Pancreas (tissue), 10 donors: ENCODE results near the gene ADK. TPM values are rescaled to one million over a fixed set of nuclear protein-coding genes. Genes with fewer than 3 reads are reported as not detected.

Experiments
- ATAC-seq, 4 donors: fragments of 200-7000 bp; cut with Tn5 transposase; one replicate each; pipeline versions ENCODE4 v1.8.0 to v1.9.1; 2020; ENCODE audit warnings: mild to moderate bottlenecking in 4 of 4, moderate library complexity in 4 of 4
- DNase-seq, 6 donors: peaks; one replicate each; pipeline ENCODE4 v3.0.0-alpha.2; 2020
- FAIRE-seq: peaks from 2 replicates; lab custom pipeline; 2012; peaks lifted over from hg19 to GRCh38; lab: Jason Lieb, UNC
- H3K27ac ChIP-seq, 4 donors: fragments of 200-600 bp; sonication (generic); 1 replicate in 3 of 4; 2 replicates in 1 of 4; pipeline versions ENCODE4 v1.5.0 to v1.8.0; 2020
- H3K27me3 ChIP-seq, 4 donors: fragments of 200-600 bp; one replicate each; pipeline ENCODE4 v1.8.0; 2021
- H3K36me3 ChIP-seq, 3 donors: fragments of 200-600 bp; sonication (generic) in 1 of 3; one replicate each; pipeline versions ENCODE4 v1.5.0 to v1.8.0; 2020 to 2021
- H3K4me1 ChIP-seq, 3 donors: fragments of 200-600 bp; one replicate each; pipeline ENCODE4 v1.8.0; 2021
- H3K4me3 ChIP-seq, 4 donors: fragments of 200-600 bp; sonication (generic) in 2 of 4; one replicate each; pipeline versions ENCODE4 v1.5.0 to v1.8.0; 2020 to 2021
- H3K9me3 ChIP-seq, 4 donors: fragments of 200-600 bp; one replicate each; pipeline ENCODE4 v1.8.0; 2021
- WGBS, 2 donors: extraction: QIAGEN DNeasy Blood & Tissue Kit; methylation state at CpG; one replicate each; pipeline ENCODE4 v1.1.7; 2013; 5-methylcytosine and 5-hydroxymethylcytosine counted together
- intact Hi-C, 3 donors: fragments of 100-400 bp; cut with DNase I; formaldehyde crosslinking; loops; one replicate each; pipeline versions ENCODE4 v1.11.1 to v1.14.2; 2022
- polyA plus RNA-seq, 2 donors: library from polyadenylated mRNA; stranded (reverse); fragments of 200-250 nt; gene quantifications; one replicate each; pipeline ENCODE4 v1.2.3, GENCODE V29; 2013
- total RNA-seq, 6 donors: library from RNA; stranded (reverse); fragmentation: NEBNext Ultra II Directional in 4 of 6; extraction: Animal tissue kit (Norgen Biotek cat#: 25700) in 4 of 6; gene quantifications; one replicate each; pipeline versions ENCODE4 v1.2.1 to v1.2.4, GENCODE V29; 2021 to 2023
- TF ChIP-seq, protein P1 (sequence below), 4 donors: fragments of 200-600 bp; sonication (generic) in 3 of 4; IDR thresholded peaks; one replicate each; pipeline versions ENCODE4 v1.5.0 to v1.8.0; 2021; ENCODE audit warnings: antibody characterized with exemption in 4 of 4
- donor health status: healthy with polysubstance abuse.
- donor health status: DM: no; HTN: no; CAD: no; lungs with moderate emphysema.
- donor health status: DM: no; HTN: no; CAD: no.
- donor health status: control.
- donor health status: control.
- donor health status: Bipolar disorder and iron deficiency.
- donor health status: DM: yes; HTN: yes; CAD: no.
- donor health status: DM: no; HTN: no; CAD: no.
- donor health status: DM: no; HTN: no; CAD: no.
- donor health status: DM: yes; HTN: yes; CAD: no.

ADK gene
- total and polyA plus RNA-seq, 8 donors: 6.5 to 17.3 (median 13.4) TPM

DNA sequence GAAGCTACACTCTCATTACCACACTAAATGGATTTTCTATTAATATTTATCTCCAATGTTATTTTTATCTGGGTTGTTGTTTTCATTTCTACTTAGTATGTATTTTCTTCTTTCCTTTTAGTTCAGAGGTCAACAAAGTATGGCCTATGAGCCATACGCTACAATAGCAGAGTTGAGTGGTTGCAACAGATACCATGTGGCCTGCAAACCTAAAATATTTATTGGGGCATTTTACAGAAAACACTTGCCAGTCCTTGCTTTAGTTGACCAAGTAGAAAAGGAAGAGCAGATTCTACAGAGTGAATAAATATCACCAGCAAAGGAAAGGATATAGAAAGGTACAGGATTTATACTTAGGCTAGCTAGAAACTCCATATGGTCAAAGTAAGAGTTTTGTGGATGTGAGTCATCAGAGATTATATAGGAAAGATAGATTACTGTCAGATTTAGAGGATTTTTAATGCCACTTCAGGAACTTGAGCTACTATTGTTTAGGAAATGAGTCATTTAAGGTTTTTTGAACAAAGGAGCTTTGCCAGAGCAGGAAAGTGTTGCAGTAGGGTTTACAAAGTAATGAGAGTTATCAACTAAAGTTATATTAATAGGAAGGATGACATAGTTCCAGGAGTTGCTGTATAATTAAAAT, 352.1 kb downstream of the ADK start:
- Histone ChIP-seq H3K27ac (no peak overlapping the region), H3K4me1 (no peaks in the 10 kb centered on the region), H3K4me3 (no peak overlapping the region), H3K36me3 (no peaks in the 10 kb centered on the region), H3K9me3 (no peaks in the 10 kb centered on the region), H3K27me3 (no peaks in the 10 kb centered on the region)
- FAIRE-seq (no peak), DNase-seq (no peak), ATAC-seq (no peak)
- intact Hi-C loops: no loop called here
- TF ChIP-seq, protein P1, sequence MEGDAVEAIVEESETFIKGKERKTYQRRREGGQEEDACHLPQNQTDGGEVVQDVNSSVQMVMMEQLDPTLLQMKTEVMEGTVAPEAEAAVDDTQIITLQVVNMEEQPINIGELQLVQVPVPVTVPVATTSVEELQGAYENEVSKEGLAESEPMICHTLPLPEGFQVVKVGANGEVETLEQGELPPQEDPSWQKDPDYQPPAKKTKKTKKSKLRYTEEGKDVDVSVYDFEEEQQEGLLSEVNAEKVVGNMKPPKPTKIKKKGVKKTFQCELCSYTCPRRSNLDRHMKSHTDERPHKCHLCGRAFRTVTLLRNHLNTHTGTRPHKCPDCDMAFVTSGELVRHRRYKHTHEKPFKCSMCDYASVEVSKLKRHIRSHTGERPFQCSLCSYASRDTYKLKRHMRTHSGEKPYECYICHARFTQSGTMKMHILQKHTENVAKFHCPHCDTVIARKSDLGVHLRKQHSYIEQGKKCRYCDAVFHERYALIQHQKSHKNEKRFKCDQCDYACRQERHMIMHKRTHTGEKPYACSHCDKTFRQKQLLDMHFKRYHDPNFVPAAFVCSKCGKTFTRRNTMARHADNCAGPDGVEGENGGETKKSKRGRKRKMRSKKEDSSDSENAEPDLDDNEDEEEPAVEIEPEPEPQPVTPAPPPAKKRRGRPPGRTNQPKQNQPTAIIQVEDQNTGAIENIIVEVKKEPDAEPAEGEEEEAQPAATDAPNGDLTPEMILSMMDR (IDR thresholded peaks at IDR 0.05): no peak
- 93% methylated on average over 1 of the region's 1 CpG for WGBS, 2 donors

DNA sequence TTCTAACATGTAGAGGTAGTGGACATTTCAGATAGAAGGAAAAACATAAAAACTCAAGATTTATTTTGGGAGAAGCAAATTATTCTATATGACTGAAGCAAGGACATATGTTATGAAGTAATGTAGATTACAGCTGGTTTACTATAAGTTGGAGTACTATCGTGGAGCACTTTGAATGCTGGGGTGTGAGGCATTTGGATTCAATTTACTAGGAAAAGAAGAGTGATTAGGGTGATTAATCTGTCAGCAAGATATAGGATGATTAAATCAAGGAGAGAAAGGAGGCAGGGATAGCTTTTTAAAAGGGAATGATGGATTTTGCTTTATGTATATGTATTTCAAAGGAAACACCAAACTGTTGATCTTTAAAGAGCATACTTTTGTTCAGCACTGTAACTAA, 356.9 kb downstream of the ADK start:
- Histone ChIP-seq H3K27me3 (no peaks in the 10 kb centered on the region), H3K4me3 (no peak overlapping the region), H3K9me3 (no peaks in the 10 kb centered on the region), H3K36me3 (no peaks in the 10 kb centered on the region), H3K27ac (no peak overlapping the region), H3K4me1 (no peaks in the 10 kb centered on the region)
- FAIRE-seq (no peak), ATAC-seq (no peak), DNase-seq (no peak)
- WGBS, 2 donors: 76 to 97% methylated on average over 1 of the region's 1 CpG
- intact Hi-C loops: no loop called here
- TF ChIP-seq, protein P1 (IDR thresholded peaks at IDR 0.05): no peak

DNA sequence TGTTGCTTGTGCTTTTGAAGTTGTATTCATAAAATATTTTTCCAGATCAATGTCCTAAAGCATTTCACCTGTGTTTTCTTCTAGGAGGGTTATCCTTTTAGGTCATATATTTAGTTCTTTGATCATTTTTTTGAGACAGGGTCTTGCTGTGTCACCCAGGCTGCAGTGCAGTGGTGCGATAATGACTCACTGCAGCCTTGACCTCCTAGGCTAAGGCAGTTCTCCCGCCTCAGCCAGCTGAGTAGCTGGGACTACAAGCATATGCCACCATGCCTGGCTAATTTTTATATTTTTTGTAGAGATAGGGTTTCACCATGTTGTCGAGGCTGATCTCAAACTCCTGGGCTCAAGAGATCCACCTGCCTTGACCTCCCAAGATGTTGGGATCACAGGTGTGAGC, 359.6 kb downstream of the ADK start:
- H3K4me1 ChIP-seq: no peaks in the 10 kb centered on the region
- no peaks in the 10 kb centered on the region for H3K9me3 ChIP-seq
- H3K27ac ChIP-seq: no peak overlapping the region
- H3K36me3 ChIP-seq: no peaks in the 10 kb centered on the region
- intact Hi-C loops: no loop called here
- TF ChIP-seq, protein P1 (IDR thresholded peaks at IDR 0.05): no peak
- H3K4me3 ChIP-seq: no peak overlapping the region
- H3K27me3 ChIP-seq: no peaks in the 10 kb centered on the region
- FAIRE-seq (no peak), ATAC-seq (no peak), DNase-seq (no peak)
- WGBS, 2 donors: 96 to 99% methylated on average over 3 of the region's 3 CpGs

DNA sequence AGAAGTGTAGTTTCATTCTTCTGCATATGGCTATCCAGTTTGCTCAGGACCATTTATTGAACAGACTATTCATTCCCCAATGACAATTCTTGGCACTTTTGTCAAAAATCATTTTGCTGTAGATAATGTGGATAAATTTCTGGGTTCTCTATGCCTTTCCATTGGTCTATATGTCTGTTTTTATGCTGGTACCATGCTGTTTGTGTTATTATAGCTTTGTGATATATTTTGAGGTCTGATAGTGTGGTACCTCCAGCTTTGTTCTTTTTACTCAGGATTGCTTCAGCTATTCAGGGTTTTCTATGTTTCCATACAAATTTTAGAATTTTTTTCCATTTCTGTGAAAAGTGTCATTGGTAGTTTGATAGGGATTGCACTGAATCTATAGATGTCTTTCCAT, 360.0 kb downstream of the ADK start:
- ATAC-seq: no peak
- TF ChIP-seq, protein P1 (IDR thresholded peaks at IDR 0.05): no peak
- intact Hi-C loops: no loop called here
- no peak for FAIRE-seq
- Histone ChIP-seq H3K4me1 (no peaks in the 10 kb centered on the region), H3K27me3 (no peaks in the 10 kb centered on the region), H3K27ac (no peak overlapping the region), H3K9me3 (no peaks in the 10 kb centered on the region), H3K4me3 (no peak overlapping the region), H3K36me3 (no peaks in the 10 kb centered on the region)
- DNase-seq: no peak

DNA sequence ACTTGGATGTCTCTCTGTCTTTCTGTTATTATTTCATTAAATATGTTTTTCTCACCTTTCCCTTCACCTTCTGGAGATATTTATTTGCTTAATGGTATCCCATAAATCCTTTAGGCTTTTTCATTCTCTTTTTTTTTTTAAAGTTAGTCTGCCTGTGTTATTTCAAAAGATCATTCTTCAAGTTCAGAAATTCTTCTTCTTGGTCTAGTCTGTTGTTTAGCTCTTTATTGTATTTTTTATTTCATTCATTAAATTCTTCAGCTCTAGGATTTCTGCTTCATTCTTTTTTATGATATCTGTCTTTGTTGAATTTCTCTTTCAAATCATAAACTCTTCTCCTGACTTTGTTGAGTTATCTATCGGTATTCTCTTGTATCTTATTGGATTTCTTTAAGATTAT, 363.3 kb downstream of the ADK start:
- Histone ChIP-seq H3K4me1 (no peaks in the 10 kb centered on the region), H3K27ac (no peak overlapping the region), H3K9me3 (no peaks in the 10 kb centered on the region), H3K36me3 (no peaks in the 10 kb centered on the region), H3K27me3 (no peaks in the 10 kb centered on the region), H3K4me3 (no peak overlapping the region)
- ATAC-seq (no peak), FAIRE-seq (no peak), DNase-seq (no peak)
- WGBS, 2 donors: 98 to 100% methylated on average over 1 of the region's 1 CpG
- intact Hi-C loops: no loop called here
- TF ChIP-seq, protein P1 (IDR thresholded peaks at IDR 0.05): no peak
